GM19455 (cell line): ENCODE measurements around the gene ALDH1A1.

Source experiments
- ATAC-seq: cut with Tn5 transposase; IDR thresholded peaks from one replicate; pipeline ENCODE4 v1.9.1; 2021; ENCODE audit not compliant: unreplicated experiment

ALDH1A1 gene

GRCh38 chr9:72921888-72922654, 30.8 kb downstream of the ALDH1A1 start:
- no peak for ATAC-seq

DNA sequence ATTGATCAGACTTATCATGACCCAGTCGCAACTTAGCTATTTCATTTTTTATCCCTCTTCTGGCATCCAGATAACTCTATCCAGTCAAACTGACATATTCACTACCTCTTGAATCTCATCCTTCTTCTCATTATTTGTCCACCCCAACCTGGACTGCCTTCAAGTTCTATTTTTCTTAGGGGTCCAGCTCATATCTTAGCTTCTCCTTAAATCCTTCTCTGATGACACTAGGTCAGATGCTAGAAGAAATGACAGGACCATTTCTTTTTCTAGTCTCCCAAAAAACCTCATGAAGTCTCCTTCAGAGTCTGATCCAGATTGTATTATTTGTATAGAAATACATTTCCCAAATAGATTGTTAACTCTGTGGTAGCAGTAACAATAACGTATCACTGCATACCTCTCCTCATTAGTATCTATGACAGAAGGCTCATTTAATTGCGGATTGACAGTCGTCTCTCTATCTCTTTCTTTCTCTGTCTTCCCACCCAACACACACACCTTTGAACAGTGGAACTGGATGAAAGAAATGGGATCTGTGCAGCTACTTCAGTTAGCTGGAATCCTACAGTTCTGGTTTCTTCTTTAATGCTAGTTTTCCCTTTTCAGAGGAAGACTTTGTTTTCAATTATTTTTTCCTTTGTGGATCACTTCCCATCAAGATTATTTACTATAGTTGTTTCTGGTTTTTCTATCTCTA, 33.5 kb downstream of the ALDH1A1 start:
- ATAC-seq, result no peak

- no peak for ATAC-seq
Observed at GRCh38 chr9:72917892-72918509, 34.9 kb downstream of the ALDH1A1 start.

DNA sequence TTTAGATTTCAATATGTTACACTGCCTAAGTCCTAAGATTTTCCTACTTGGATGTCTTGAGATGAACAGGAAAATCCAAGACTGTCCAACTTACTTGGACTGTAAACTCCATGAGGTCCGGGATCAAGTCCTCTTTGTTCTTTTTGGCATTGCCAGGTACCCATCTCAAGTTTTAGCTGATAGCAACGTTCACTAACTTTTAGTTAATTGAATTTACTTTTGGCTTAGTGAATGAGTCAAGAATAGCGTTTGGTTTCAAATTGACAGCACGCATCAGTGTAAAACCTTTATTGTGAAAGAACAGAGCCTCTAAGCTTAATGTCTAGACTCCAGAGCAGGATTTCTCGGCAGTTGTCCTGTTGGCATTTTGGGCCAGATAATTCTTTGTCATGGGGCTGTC, 37.2 kb downstream of the ALDH1A1 start:
- no peak for ATAC-seq

GRCh38 chr9:72914750-72915149, 38.1 kb downstream of the ALDH1A1 start:
- ATAC-seq, result no peak

DNA sequence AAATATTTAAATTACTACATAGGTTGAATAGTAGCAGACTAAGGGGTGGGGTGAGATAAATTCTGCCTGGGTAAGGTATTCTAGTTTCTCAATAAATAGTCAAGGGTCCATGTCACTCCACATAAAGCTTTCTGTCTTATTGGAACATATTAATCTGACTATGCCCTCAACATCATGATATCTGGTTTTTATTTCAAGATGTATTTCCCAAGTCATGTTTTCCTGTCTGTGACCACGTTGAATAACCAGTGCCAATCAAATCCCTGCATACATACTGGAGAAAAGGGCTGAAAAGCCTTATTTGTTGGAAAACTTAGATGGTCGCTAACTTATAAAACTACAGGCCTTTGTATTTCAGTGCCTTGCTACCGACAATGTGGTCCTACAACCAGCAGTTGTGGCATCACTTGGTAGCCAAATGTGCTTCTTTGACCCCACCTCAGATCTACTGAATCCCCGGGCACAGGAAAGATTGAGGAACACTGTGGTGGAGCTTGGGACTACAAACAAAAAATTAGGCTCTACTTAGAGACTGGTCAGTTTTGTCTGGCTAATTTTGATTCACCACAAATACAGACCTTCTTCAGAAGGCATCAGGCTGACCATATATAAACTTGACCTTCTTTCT, 39.4 kb downstream of the ALDH1A1 start:
- no peak for ATAC-seq

- ATAC-seq, result no peak
Observed at GRCh38 chr9:72912476-72913381, 40.1 kb downstream of the ALDH1A1 start.

DNA sequence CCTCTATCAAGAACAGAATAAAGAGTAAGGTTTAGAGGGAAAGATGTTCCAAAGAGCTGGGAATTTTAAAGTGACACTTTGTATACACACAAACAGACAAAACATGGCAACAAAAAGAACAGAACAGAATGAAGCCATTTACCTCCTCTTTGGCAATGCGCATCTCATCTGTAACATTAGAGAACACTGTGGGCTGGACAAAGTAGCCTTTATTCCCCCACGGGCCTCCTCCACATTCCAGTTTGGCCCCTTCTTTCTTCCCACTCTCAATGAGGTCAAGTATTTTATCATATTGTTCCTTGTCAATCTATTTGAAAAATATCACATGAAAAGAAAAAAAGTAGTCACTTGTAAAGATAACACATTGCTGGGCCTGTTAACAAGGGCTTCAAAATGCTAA, 41.0 kb downstream of the ALDH1A1 start:
- no peak for ATAC-seq

GRCh38 chr9:72911247-72911775, 41.5 kb downstream of the ALDH1A1 start:
- no peak for ATAC-seq

DNA sequence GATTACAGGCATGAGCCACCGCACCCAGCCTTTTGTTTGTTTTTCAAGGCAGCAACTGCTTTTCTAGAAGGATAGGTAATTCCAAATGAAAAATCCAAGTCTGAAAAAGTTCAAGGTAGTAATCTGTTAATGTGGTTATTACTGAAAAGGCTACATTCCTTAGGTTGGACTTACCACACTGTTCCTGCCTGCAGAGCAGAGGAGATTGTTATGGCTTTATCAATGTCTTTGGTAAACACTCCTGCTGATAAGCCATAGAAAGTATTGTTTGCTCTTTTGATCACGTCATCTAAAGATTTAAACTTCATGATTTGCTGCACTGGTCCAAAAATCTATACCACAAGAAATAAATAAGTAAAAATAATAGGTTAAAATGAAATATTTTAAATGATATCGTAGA, 43.4 kb downstream of the ALDH1A1 start:
- ATAC-seq, result no peak

GRCh38 chr9:72907421-72907820, 45.4 kb downstream of the ALDH1A1 start:
- ATAC-seq, result no peak

- no peak for ATAC-seq
Observed at GRCh38 chr9:72906810-72907209, 46.0 kb downstream of the ALDH1A1 start.

GRCh38 chr9:72905514-72906480, 47.1 kb downstream of the ALDH1A1 start:
- ATAC-seq, result no peak

GRCh38 chr9:72904267-72905093, 48.4 kb downstream of the ALDH1A1 start:
- no peak for ATAC-seq

DNA sequence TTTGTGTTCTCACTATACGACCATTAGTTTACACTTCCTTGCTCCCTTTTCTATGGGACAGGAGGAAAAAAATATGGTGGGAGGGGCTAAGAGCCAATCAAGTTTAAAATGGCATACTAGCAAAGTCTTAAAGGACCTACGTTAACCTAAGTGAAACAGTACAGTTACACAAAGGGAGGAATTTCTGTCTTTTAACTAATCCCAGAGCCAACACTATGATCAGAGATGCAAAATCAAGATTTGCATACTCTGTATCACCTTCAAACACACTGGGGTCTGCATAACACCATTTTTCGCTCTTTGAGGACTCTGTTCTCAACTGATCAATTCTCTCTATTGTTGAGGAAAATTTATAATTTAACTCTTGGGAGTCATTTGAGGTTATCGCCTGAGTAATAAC, 49.8 kb downstream of the ALDH1A1 start:
- no peak for ATAC-seq

GRCh38 chr9:72902268-72902667, 50.6 kb downstream of the ALDH1A1 start:
- ATAC-seq, result no peak

DNA sequence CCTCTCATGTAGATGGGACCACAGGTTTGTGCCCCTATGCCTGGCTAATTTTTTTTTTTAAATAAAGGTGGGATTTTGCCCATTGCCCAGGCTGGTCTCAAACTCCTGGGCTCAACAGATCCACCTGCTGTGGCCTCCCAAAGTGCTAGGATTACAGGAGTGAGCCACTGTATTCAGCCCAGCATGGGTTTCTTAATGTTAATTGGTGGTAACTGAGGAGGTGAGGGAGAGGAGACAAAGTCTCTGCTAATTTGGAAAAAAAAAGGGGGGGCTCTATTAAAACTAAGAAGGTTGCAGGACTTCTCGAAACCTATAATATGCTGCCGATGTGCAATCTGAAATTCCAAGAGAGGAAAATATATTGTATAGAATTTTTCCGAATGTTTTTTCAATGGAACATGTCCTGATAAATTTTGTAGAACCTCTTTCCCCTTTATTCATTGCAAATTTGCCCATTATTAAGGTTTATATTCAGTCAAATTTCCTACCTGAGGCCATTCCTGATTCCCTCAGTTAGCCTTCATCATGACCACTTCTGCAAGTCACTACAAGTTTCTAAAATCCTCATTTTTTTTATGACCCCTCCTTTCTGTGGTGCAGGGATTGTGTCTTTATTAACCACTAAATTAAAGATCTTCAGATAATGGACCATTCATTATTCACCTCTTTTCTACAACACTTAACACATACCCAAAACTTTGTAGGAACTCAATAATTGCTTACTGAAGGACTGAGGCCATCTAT, 52.9 kb downstream of the ALDH1A1 start:
- ATAC-seq, result no peak
